ENCODE results near the gene HIF3A. TPM values are rescaled to one million over a fixed set of nuclear protein-coding genes. Genes with fewer than 3 reads are reported as not detected.

The HIF3A gene
- total RNA-seq, 1 experiment from 2014 or later = not detected

GRCh38 chr19:46386151-46386550, 89.3 kb downstream of the HIF3A start:
- no peak for DNase-seq
- Histone ChIP-seq H3K27ac (no peak overlapping the region), H4K20me1 (ENCODE audit: insufficient read depth) (peaks cover 4% of the 10 kb centered on the region), H3K27me3 (ENCODE audit: insufficient read depth, low read depth) (no peaks in the 10 kb centered on the region), H3K79me2 (ENCODE audit: low read depth) (no peaks in the 10 kb centered on the region), H3K9me3 (ENCODE audit: insufficient read depth, low read depth) (no peaks in the 10 kb centered on the region; the same call in 1 of the 2 replicates), H2AFZ (no peak overlapping the region), H3K36me3 (ENCODE audit: low read depth) (peaks cover 31% of the 10 kb centered on the region; the same call in 1 of the 2 replicates), H3K4me2 (no peak overlapping the region), H3K4me3 (no peak overlapping the region), H3K4me1 (replicated peaks; ENCODE audit: insufficient read depth) (no peaks in the 10 kb centered on the region), H3F3A (ENCODE audit: insufficient read depth, low read depth) (peaks cover 6% of the 10 kb centered on the region), H3K9me2 (ENCODE audit: insufficient read depth) (no peaks in the 10 kb centered on the region)
- TF ChIP-seq EZH2 (IDR thresholded peaks at IDR 0.05; ENCODE audit: low read depth) = no peak
- ChIA-PET CTCF (interaction anchor here (0.6 to 0.9 kb wide), 2 partner anchors 50 to 55 kb away, joined by 4 to 6 read pairs; no protein-coding TSS in a partner anchor), POLR2A (ENCODE audit: unreplicated experiment) (interaction anchor here (0.5 kb wide), 1 partner anchor 273 kb away, joined by 16 read pairs; no protein-coding TSS in a partner anchor)
- intact Hi-C loops (cut with micrococcal nuclease; ENCODE audit: unreplicated experiment) = no loop called here
- BruUV-seq (replicated peaks) = no TSS peak

- peaks cover 27% of the 10 kb centered on the region; the same call in 1 of the 2 replicates for H3K36me3 ChIP-seq (ENCODE audit: low read depth)
- H3K27ac ChIP-seq = no peak overlapping the region
- no peak overlapping the region for H3K4me2 ChIP-seq
- no peaks in the 10 kb centered on the region for H3K9me2 ChIP-seq (ENCODE audit: insufficient read depth)
- no peak overlapping the region for H3K4me3 ChIP-seq
- BruUV-seq (replicated peaks) = no TSS peak
- no peaks in the 10 kb centered on the region for H3K27me3 ChIP-seq (ENCODE audit: insufficient read depth, low read depth)
- peaks cover 13% of the 10 kb centered on the region; the same call in 1 of the 2 replicates for H3F3A ChIP-seq (ENCODE audit: insufficient read depth, low read depth)
- no peaks in the 10 kb centered on the region; the same call in 1 of the 2 replicates for H3K9me3 ChIP-seq (ENCODE audit: insufficient read depth, low read depth)
- no peaks in the 10 kb centered on the region for H3K79me2 ChIP-seq (ENCODE audit: low read depth)
- intact Hi-C loops (cut with micrococcal nuclease; ENCODE audit: unreplicated experiment) = no loop called here
- ChIA-PET POLR2A (ENCODE audit: unreplicated experiment) (no interaction called here), CTCF (interaction anchor here (0.9 kb wide), 1 partner anchor 51 kb away, joined by 4 read pairs; no protein-coding TSS in a partner anchor)
- peaks cover 4% of the 10 kb centered on the region for H4K20me1 ChIP-seq (ENCODE audit: insufficient read depth)
- no peaks in the 10 kb centered on the region for H3K4me1 ChIP-seq (replicated peaks; ENCODE audit: insufficient read depth)
- no peak for TF ChIP-seq EZH2 (IDR thresholded peaks at IDR 0.05; ENCODE audit: low read depth)
- no peak for TF ChIP-seq CTCF (conservative IDR thresholded peaks at IDR 0.05)
- no peak for DNase-seq
- no peak overlapping the region for H2AFZ ChIP-seq
Observed at GRCh38 chr19:46386996-46387712, 90.3 kb downstream of the HIF3A start.

GRCh38 chr19:46387713-46388130, 90.9 kb downstream of the HIF3A start:
- H3F3A ChIP-seq (ENCODE audit: insufficient read depth, low read depth) = peaks cover 15% of the 10 kb centered on the region; the same call in 1 of the 2 replicates
- no peak overlapping the region for H3K4me2 ChIP-seq
- peaks cover 4% of the 10 kb centered on the region for H4K20me1 ChIP-seq (ENCODE audit: insufficient read depth)
- intact Hi-C loops (cut with micrococcal nuclease; ENCODE audit: unreplicated experiment) = loop anchor here (1.0 kb wide), 1 partner anchor 14 kb away; no protein-coding TSS in a partner anchor
- CTCF ChIA-PET = no interaction called here
- no peak for DNase-seq
- no peaks in the 10 kb centered on the region; the same call in 1 of the 2 replicates for H3K9me3 ChIP-seq (ENCODE audit: insufficient read depth, low read depth)
- H3K79me2 ChIP-seq (ENCODE audit: low read depth) = no peaks in the 10 kb centered on the region
- no peak overlapping the region for H2AFZ ChIP-seq
- H3K4me3 ChIP-seq = no peak overlapping the region
- peaks cover 27% of the 10 kb centered on the region; the same call in 1 of the 2 replicates for H3K36me3 ChIP-seq (ENCODE audit: low read depth)
- H3K4me1 ChIP-seq (replicated peaks; ENCODE audit: insufficient read depth) = no peaks in the 10 kb centered on the region
- H3K9me2 ChIP-seq (ENCODE audit: insufficient read depth) = no peaks in the 10 kb centered on the region
- TF ChIP-seq CTCF (conservative IDR thresholded peaks at IDR 0.05) (no peak), EZH2 (IDR thresholded peaks at IDR 0.05; ENCODE audit: low read depth) (no peak)
- no peaks in the 10 kb centered on the region for H3K27me3 ChIP-seq (ENCODE audit: insufficient read depth, low read depth)
- no TSS peak for BruUV-seq (replicated peaks)
- POLR2A ChIA-PET (ENCODE audit: unreplicated experiment) = no interaction called here
- no peak overlapping the region for H3K27ac ChIP-seq

Measured in PC-9 (cell line).